ENCODE data around the gene KLHL20. TPM values are rescaled to one million over a fixed set of nuclear protein-coding genes. Genes with fewer than 3 reads are reported as not detected.

The KLHL20 gene
- total and polyA plus RNA-seq, 2 of the 13 experiments (the other 11 are each of a cell fraction or from before 2014, with no cell fraction given): 7.4 to 14.3 TPM

DNA sequence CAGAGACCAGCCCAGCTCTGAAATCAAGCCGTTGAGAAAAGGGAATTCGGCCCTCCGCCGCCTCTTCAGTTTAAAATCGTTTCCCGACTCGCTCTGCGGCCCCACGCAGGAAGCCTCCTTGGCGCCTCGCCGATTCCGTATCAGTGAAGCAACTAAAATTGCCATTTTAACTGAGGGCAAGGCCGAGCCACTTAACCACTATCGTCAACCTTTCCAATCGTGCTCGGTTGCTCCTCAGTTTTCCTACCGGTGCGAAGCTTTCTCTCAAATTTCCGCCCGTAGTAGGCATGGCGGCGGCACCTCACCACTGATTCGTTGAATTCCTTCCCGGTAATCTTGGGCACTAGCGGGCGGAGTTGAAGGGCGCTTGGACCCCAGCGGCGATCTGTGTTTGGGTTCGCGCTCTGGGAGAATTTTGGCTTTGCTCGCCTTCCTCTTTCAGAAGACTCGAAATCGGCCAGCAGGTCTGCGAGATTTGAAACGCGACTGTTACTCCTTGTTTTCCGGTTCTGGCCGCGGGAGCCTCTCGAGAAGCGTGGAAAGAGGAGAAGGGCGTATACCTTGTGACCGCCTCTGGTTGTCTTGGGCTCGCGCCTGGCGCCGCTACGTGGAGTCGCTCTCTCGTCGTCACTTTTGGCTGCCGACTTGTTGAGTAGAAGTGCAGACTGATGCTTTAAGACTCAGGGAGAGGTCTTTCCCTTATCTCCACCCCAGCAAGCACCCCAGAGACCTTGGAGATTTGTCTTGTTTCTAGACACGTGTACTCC, 109.7 kb downstream of the KLHL20 start, which contains the start of the genes CENPL and DARS2 (continued):
- TF ChIP-seq, protein P1, sequence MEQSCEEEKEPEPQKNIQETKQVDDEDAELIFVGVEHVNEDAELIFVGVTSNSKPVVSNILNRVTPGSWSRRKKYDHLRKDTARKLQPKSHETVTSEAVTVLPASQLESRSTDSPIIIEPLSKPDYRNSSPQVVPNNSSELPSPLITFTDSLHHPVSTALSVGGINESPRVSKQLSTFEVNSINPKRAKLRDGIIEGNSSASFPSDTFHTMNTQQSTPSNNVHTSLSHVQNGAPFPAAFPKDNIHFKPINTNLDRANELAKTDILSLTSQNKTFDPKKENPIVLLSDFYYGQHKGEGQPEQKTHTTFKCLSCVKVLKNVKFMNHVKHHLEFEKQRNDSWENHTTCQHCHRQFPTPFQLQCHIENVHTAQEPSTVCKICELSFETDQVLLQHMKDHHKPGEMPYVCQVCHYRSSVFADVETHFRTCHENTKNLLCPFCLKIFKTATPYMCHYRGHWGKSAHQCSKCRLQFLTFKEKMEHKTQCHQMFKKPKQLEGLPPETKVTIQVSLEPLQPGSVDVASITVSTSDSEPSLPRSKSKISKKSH (CRISPR knock-in tag; IDR thresholded peaks at IDR 0.05; ENCODE audit: borderline replicate concordance): no peak; the same call in 1 of the 2 replicates
- TF ChIP-seq, protein P2, sequence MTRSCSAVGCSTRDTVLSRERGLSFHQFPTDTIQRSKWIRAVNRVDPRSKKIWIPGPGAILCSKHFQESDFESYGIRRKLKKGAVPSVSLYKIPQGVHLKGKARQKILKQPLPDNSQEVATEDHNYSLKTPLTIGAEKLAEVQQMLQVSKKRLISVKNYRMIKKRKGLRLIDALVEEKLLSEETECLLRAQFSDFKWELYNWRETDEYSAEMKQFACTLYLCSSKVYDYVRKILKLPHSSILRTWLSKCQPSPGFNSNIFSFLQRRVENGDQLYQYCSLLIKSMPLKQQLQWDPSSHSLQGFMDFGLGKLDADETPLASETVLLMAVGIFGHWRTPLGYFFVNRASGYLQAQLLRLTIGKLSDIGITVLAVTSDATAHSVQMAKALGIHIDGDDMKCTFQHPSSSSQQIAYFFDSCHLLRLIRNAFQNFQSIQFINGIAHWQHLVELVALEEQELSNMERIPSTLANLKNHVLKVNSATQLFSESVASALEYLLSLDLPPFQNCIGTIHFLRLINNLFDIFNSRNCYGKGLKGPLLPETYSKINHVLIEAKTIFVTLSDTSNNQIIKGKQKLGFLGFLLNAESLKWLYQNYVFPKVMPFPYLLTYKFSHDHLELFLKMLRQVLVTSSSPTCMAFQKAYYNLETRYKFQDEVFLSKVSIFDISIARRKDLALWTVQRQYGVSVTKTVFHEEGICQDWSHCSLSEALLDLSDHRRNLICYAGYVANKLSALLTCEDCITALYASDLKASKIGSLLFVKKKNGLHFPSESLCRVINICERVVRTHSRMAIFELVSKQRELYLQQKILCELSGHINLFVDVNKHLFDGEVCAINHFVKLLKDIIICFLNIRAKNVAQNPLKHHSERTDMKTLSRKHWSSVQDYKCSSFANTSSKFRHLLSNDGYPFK (CRISPR knock-in tag; IDR thresholded peaks at IDR 0.05; ENCODE audit: borderline replicate concordance): peak; percentile 99
- TF ChIP-seq, protein P3, sequence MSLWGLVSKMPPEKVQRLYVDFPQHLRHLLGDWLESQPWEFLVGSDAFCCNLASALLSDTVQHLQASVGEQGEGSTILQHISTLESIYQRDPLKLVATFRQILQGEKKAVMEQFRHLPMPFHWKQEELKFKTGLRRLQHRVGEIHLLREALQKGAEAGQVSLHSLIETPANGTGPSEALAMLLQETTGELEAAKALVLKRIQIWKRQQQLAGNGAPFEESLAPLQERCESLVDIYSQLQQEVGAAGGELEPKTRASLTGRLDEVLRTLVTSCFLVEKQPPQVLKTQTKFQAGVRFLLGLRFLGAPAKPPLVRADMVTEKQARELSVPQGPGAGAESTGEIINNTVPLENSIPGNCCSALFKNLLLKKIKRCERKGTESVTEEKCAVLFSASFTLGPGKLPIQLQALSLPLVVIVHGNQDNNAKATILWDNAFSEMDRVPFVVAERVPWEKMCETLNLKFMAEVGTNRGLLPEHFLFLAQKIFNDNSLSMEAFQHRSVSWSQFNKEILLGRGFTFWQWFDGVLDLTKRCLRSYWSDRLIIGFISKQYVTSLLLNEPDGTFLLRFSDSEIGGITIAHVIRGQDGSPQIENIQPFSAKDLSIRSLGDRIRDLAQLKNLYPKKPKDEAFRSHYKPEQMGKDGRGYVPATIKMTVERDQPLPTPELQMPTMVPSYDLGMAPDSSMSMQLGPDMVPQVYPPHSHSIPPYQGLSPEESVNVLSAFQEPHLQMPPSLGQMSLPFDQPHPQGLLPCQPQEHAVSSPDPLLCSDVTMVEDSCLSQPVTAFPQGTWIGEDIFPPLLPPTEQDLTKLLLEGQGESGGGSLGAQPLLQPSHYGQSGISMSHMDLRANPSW (CRISPR knock-in tag; IDR thresholded peaks at IDR 0.05; ENCODE audit: borderline replicate concordance): 0 out of 2 replicates have a peak, but pooled peaks have one; percentile 65
- TF ChIP-seq, protein P4, sequence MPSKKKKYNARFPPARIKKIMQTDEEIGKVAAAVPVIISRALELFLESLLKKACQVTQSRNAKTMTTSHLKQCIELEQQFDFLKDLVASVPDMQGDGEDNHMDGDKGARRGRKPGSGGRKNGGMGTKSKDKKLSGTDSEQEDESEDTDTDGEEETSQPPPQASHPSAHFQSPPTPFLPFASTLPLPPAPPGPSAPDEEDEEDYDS (CRISPR knock-in tag; IDR thresholded peaks at IDR 0.05): peak; percentile 30; the same call in 1 of the 2 replicates
- TF ChIP-seq SUZ12 (IDR thresholded peaks at IDR 0.05; ENCODE audit: low read depth, low read length) (peak; percentile 37; the same call in 1 of the 2 replicates), ZNF546 (CRISPR knock-in tag; conservative IDR thresholded peaks at IDR 0.05) (no peak), FOXC1 (CRISPR knock-in tag; IDR thresholded peaks at IDR 0.05; ENCODE audit: borderline replicate concordance) (no peak), KDM5A (IDR thresholded peaks at IDR 0.05; ENCODE audit: borderline replicate concordance, low read length) (peak; percentile 46; the same call in 1 of the 2 replicates), JARID2 (CRISPR knock-in tag; IDR thresholded peaks at IDR 0.05; ENCODE audit: insufficient replicate concordance) (no peak), HES4 (CRISPR knock-in tag; IDR thresholded peaks at IDR 0.05; ENCODE audit: borderline replicate concordance) (0 out of 2 replicates have a peak, but pooled peaks have one; percentile 27), RORA (CRISPR knock-in tag; IDR thresholded peaks at IDR 0.05) (no peak), ZNF441 (CRISPR knock-in tag; IDR thresholded peaks at IDR 0.05; ENCODE audit: borderline replicate concordance) (peak; percentile 83), ZNF776 (CRISPR knock-in tag; IDR thresholded peaks at IDR 0.05) (no peak; the same call in 1 of the 2 replicates), NRL (CRISPR knock-in tag; IDR thresholded peaks at IDR 0.05; ENCODE audit: borderline replicate concordance) (no peak; the same call in 1 of the 2 replicates), PHF8 (CRISPR knock-in tag; IDR thresholded peaks at IDR 0.05) (peak; percentile 80), ZNF790 (CRISPR knock-in tag; IDR thresholded peaks at IDR 0.05; ENCODE audit: borderline replicate concordance) (no peak)
- TF ChIP-seq, protein P5, sequence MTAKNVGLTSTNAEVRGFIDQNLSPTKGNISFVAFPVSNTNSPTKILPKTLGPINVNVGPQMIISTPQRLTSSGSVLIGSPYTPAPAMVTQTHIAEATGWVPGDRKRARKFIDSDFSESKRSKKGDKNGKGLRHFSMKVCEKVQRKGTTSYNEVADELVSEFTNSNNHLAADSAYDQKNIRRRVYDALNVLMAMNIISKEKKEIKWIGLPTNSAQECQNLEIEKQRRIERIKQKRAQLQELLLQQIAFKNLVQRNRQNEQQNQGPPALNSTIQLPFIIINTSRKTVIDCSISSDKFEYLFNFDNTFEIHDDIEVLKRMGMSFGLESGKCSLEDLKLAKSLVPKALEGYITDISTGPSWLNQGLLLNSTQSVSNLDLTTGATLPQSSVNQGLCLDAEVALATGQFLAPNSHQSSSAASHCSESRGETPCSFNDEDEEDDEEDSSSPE (CRISPR knock-in tag; IDR thresholded peaks at IDR 0.05): peak; percentile 99

Measured in HepG2 (cell line).